ENCODE data around the gene CCDC87.

DNA sequence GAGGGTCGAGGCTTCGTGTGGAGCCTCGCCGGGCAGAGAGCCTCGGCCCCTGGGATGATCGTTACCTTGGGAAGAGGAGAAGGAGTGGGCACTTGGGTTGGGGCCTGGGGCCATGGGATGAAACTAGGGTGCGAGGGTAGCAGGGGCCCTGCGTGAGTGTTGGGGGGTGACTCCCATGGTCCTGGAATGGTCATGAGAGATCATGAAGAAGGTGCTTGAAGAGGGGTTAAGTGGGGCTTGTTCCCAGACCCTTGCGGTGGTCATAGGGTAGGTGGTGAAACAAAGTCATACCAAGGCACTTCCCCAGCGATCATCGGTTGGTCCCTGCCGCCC is 406 bp upstream of the CCDC87 start:
- TF ChIP-seq CTCF (IDR thresholded peaks at IDR 0.05; ENCODE audit: low read depth, low read length) = no peak
- TF ChIP-seq EZH2phosphoT487 (IDR thresholded peaks at IDR 0.05; ENCODE audit: low read depth) = no peak

All from OCI-LY3 (cell line).